Spleen (tissue), 11 donors: ENCODE measurements around the gene EMC10. TPM values are rescaled to one million over a fixed set of nuclear protein-coding genes. Genes with fewer than 3 reads are reported as not detected.

Experiments
- DNase-seq: peaks from one replicate; pipeline ENCODE4 v3.0.0-alpha.2; 2020
- H3K27ac ChIP-seq, 8 donors: fragments of 200-600 bp; sonication (generic) in 7 of 8; 1 replicate in 4 of 8; 2 replicates in 4 of 8; pipeline versions ENCODE4 v1.5.0 to v1.8.0; 2016 to 2021; ENCODE audit warnings: inconsistent platforms in 4 of 8, mild to moderate bottlenecking in 4 of 8, moderate library complexity in 1 of 8
- H3K27me3 ChIP-seq, 7 donors: fragments of 200-600 bp; sonication (generic) in 6 of 7; replicated peaks in 1 of 7; 1 replicate in 4 of 7; 2 replicates in 3 of 7; pipeline versions ENCODE4 v1.5.0 to v1.8.0; 2016 to 2021; ENCODE audit warnings: inconsistent platforms in 3 of 7, mild to moderate bottlenecking in 1 of 7
- H3K36me3 ChIP-seq, 6 donors: fragments of 200-600 bp; sonication (generic) in 5 of 6; 1 replicate in 4 of 6; 2 replicates in 2 of 6; pipeline versions ENCODE4 v1.5.0 to v1.8.0; 2016 to 2021; ENCODE audit warnings: inconsistent platforms in 2 of 6
- H3K4me1 ChIP-seq, 6 donors: fragments of 200-600 bp; sonication (generic) in 5 of 6; 1 replicate in 3 of 6; 2 replicates in 3 of 6; pipeline versions ENCODE4 v1.5.0 to v1.8.0; 2016 to 2021; ENCODE audit warnings: inconsistent platforms in 3 of 6
- H3K4me3 ChIP-seq, 8 donors: fragments of 200-600 bp; sonication (generic) in 7 of 8; 1 replicate in 4 of 8; 2 replicates in 4 of 8; pipeline versions ENCODE4 v1.5.0 to v1.8.0; 2016 to 2021; ENCODE audit warnings: inconsistent platforms in 4 of 8, mild to moderate bottlenecking in 4 of 8, moderate library complexity in 2 of 8
- H3K9me3 ChIP-seq, 8 donors: fragments of 200-600 bp; sonication (generic) in 7 of 8; 1 replicate in 4 of 8; 2 replicates in 4 of 8; pipeline versions ENCODE4 v1.5.0 to v1.8.0; 2016 to 2021; ENCODE audit warnings: inconsistent platforms in 4 of 8
- CTCF ChIP-seq, 11 experiments: fragments of 200-600 bp in 7 of 11; fragments of 450-650 bp in 4 of 11; sonication (generic) in 4 of 11; IDR thresholded peaks in 8 of 11; conservative IDR thresholded peaks in 3 of 11; 1 replicate in 7 of 11; 2 replicates in 4 of 11; pipeline versions ENCODE4 v1.4.0 to v1.8.0; 2016 to 2021; ENCODE audit warnings: antibody characterized with exemption in 11 of 11, inconsistent platforms in 4 of 11, mild to moderate bottlenecking in 1 of 11
- POLR2A ChIP-seq, 3 donors: fragments of 450-650 bp; IDR thresholded peaks; one replicate each; pipeline ENCODE4 v1.5.1; 2017; ENCODE audit warnings: antibody characterized with exemption in 3 of 3, mild to moderate bottlenecking in 1 of 3
- POLR2AphosphoS5 ChIP-seq, 3 donors: sonication (generic); formaldehyde crosslinking; IDR thresholded peaks; one replicate each; pipeline ENCODE4 v1.5.1; 2017; ENCODE audit warnings: antibody characterized with exemption in 3 of 3
- WGBS, 5 donors: extraction: QIAGEN DNeasy Blood & Tissue Kit in 3 of 5; methylation state at CpG; one replicate each; pipeline versions ENCODE4 v1.1.5 to v1.1.7; 2013 to 2018; 5-methylcytosine and 5-hydroxymethylcytosine counted together
- intact Hi-C: fragments of 100-400 bp; cut with DNase I; formaldehyde crosslinking; loops from one replicate; pipeline ENCODE4 v1.15.0; 2023; ENCODE audit warnings: low total_unique reads
- polyA plus RNA-seq, 3 donors: library from polyadenylated mRNA; stranded (reverse); fragments of 200-250 nt; gene quantifications; one replicate each; pipeline ENCODE4 v1.2.1, GENCODE V29; 2013
- total RNA-seq, 7 donors: library from RNA; depleted of rRNA in 3 of 7; stranded (reverse); fragments of >200 nt in 3 of 7; fragmentation: NEBNext Ultra II Directional in 4 of 7; extraction: Animal tissue kit (Norgen Biotek cat#: 25700) in 4 of 7; gene quantifications; one replicate each; pipeline versions ENCODE4 v1.1.0 to v1.2.1, GENCODE V29; 2016 to 2021
- donor health status: healthy with polysubstance abuse.
- donor health status: DM: no; HTN: no; CAD: no; lungs with moderate emphysema.
- donor health status: DM: no; HTN: no; CAD: no.
- donor health status: Bipolar disorder and iron deficiency.
- donor health status: healthy.
- donor health status: DM: no; HTN: no; CAD: no.
- donor health status: DM: yes; HTN: yes; CAD: no.

The EMC10 gene
- total and polyA plus RNA-seq, 10 donors: 31.0 to 72.6 (median 60.1) TPM

- peak; percentile 59 for DNase-seq
- no peak overlapping the region for H3K27ac ChIP-seq
These were observed 25.5 kb downstream of the EMC10 start for GRCh38 chr19:50501568-50502475.

DNA sequence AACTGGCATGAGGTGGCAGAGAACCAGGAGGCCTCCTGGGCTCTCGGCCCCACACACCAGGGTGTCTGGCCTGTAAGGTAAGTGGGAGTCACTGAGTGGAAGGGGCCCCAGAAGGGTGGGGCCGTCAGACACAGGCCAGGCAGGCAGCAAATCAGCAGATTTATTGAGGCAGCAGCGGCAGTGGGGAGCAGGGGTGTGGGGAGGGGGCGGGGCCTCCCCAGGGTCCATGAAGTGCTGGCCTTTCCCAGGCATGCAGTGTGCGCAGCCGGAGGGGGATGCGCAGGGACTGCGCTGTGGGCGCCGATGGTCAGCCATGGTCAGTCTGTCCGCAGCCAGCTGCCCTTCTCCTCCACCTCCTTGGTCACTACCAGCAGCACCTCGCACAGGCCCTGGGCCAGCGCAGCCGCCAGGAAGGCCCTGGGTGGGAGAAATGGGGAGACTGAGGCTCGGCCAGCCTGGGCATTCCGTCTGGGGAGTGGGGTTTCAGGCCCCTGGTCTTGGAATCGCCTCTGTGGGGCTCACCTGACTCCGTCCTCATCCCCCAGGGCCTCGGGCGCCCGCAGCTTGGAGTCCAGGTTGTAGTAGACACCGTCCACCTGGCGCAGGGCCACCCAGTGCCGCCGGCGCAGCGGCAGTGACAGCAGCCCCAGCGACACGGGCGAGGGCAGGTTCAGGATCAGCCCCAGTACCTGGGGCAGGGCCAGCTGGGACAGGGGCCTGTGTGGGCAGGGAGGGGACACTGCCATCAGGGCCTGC lies 29.7 kb downstream of the EMC10 start:
- Histone ChIP-seq H3K36me3 (peaks cover 0 to 12% (median 4%) of the 10 kb centered on the region in 6 donors), H3K9me3 (no peaks in the 10 kb centered on the region), H3K27ac (no peak overlapping the region), H3K4me3 (no peak overlapping the region), H3K27me3 (no peaks in the 10 kb centered on the region), H3K4me1 (peaks cover 0 to 12% (median 10%) of the 10 kb centered on the region in 6 donors)
- TF ChIP-seq CTCF (IDR thresholded peaks at IDR 0.05 in 8 of 11, conservative IDR thresholded peaks at IDR 0.05 in 3 of 11) (no peak), POLR2AphosphoS5 (IDR thresholded peaks at IDR 0.05) (peak in 2 of 3 donors; percentile 20 to 31)
- intact Hi-C loops: no loop called here
- peak; percentile 67 for DNase-seq
- WGBS, 5 donors: 90 to 96% (median 93%) methylated on average over 13 to 30 of the region's 30 CpGs

More at GRCh38 chr19:50501568-50502475, 25.5 kb downstream of the EMC10 start:
- no peaks in the 10 kb centered on the region for H3K27me3 ChIP-seq
- no peak for TF ChIP-seq CTCF (IDR thresholded peaks at IDR 0.05 in 8 of 11, conservative IDR thresholded peaks at IDR 0.05 in 3 of 11)
- TF ChIP-seq POLR2AphosphoS5 (IDR thresholded peaks at IDR 0.05): no peak
- WGBS, 5 donors: 75 to 87% (median 82%) methylated on average over 25 of the region's 25 CpGs
- H3K36me3 ChIP-seq: peaks cover 0 to 12% (median 4%) of the 10 kb centered on the region in 6 donors
- intact Hi-C loops: no loop called here
- no peak overlapping the region for H3K4me3 ChIP-seq
- H3K9me3 ChIP-seq: no peaks in the 10 kb centered on the region
- H3K4me1 ChIP-seq: no peaks in the 10 kb centered on the region

- no peaks in the 10 kb centered on the region for H3K27me3 ChIP-seq
- 90 to 98% (median 96%) methylated on average over 7 to 10 of the region's 10 CpGs for WGBS, 5 donors
- peak; percentile 47 for DNase-seq
- no peak overlapping the region for H3K27ac ChIP-seq
- no peak overlapping the region for H3K4me3 ChIP-seq
- H3K4me1 ChIP-seq: peaks cover 0 to 15% (median 11%) of the 10 kb centered on the region in 6 donors
- no peak for TF ChIP-seq POLR2A (IDR thresholded peaks at IDR 0.05)
- TF ChIP-seq CTCF (IDR thresholded peaks at IDR 0.05 in 8 of 11, conservative IDR thresholded peaks at IDR 0.05 in 3 of 11): no peak
- peaks cover 0 to 12% (median 4%) of the 10 kb centered on the region in 6 donors for H3K36me3 ChIP-seq
- intact Hi-C loops: no loop called here
- H3K9me3 ChIP-seq: no peaks in the 10 kb centered on the region
These were observed 30.4 kb downstream of the EMC10 start for GRCh38 chr19:50506700-50507099.

DNA sequence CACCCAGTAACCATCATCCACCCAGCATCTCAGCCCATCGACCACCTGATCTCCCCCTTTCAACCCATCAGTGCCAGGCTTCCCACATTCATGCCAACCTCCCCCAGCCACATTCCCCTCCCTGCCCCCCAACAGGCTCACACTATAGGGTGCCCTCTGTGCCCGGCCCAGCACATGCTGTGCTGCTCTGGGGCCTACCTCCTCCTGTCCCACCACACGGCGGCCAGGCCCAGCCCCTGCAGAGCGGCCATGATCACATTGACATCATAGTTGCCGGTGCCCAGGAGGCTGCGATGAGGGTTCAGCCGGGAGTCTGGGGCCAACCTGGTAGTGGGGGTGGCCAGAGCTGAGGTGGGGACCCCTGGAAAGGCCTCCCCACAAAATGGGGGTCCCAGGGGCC lies 31.1 kb downstream of the EMC10 start:
- intact Hi-C loops: no loop called here
- peak; percentile 71 for DNase-seq

More for the DNA sequence above, 31.1 kb downstream of the EMC10 start:
- Histone ChIP-seq H3K27ac (no peak overlapping the region), H3K9me3 (no peaks in the 10 kb centered on the region), H3K36me3 (peaks cover 0 to 12% (median 4%) of the 10 kb centered on the region in 6 donors), H3K27me3 (no peaks in the 10 kb centered on the region), H3K4me3 (no peak overlapping the region), H3K4me1 (peaks cover 0 to 20% (median 13%) of the 10 kb centered on the region in 6 donors)
- WGBS, 5 donors: 92 to 95% (median 93%) methylated on average over 8 of the region's 8 CpGs
- TF ChIP-seq POLR2AphosphoS5 (IDR thresholded peaks at IDR 0.05) (peak in 1 of 3 donors; percentile 20), CTCF (IDR thresholded peaks at IDR 0.05 in 8 of 11, conservative IDR thresholded peaks at IDR 0.05 in 3 of 11) (no peak)
